ENCODE results near the gene CCP110. TPM values are rescaled to one million over a fixed set of nuclear protein-coding genes. Genes with fewer than 3 reads are reported as not detected.

The CCP110 gene
- total RNA-seq, 1 donor from 2014 or later, result 35.2 TPM

DNA sequence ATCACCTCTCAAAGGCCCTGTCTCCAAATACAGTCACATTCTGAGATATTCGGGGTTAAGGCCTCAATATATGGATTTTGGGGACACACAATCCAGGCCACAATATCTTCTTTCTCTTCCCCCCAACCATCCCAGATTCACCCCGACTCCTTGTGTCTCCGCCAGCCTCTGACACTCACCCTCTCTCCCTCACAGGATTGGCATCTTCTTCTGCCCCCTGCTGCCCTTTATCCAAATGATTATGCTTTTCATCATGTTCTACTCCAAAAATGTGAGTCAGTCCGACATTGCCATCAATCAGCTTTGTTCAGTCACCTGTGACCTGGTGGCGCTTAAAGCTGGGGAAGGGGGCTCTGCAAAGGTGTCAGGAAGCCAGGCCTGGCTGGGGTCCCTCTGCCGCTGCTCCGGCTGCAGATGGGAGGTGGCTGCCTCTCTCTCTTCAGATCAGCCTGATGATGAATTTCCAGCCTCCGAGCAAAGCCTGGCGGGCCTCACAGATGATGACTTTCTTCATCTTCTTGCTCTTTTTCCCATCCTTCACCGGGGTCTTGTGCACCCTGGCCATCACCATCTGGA, 36.9 kb upstream of the CCP110 start:
- Mint-ChIP-seq H3K27ac (ENCODE audit: unreplicated experiment) (no peak overlapping the region), H3K4me1 (peaks cover 12% of the 10 kb centered on the region), H3K27me3 (ENCODE audit: low read depth) (no peaks in the 10 kb centered on the region), H3K36me3 (ENCODE audit: low read depth) (no peaks in the 10 kb centered on the region), H3K9me3 (no peaks in the 10 kb centered on the region), H3K4me3 (no peak overlapping the region)
- no peak for DNase-seq (ENCODE audit: low read depth, low spot score)
- TF ChIP-seq, protein P1, sequence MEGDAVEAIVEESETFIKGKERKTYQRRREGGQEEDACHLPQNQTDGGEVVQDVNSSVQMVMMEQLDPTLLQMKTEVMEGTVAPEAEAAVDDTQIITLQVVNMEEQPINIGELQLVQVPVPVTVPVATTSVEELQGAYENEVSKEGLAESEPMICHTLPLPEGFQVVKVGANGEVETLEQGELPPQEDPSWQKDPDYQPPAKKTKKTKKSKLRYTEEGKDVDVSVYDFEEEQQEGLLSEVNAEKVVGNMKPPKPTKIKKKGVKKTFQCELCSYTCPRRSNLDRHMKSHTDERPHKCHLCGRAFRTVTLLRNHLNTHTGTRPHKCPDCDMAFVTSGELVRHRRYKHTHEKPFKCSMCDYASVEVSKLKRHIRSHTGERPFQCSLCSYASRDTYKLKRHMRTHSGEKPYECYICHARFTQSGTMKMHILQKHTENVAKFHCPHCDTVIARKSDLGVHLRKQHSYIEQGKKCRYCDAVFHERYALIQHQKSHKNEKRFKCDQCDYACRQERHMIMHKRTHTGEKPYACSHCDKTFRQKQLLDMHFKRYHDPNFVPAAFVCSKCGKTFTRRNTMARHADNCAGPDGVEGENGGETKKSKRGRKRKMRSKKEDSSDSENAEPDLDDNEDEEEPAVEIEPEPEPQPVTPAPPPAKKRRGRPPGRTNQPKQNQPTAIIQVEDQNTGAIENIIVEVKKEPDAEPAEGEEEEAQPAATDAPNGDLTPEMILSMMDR (conservative IDR thresholded peaks at IDR 0.05), result no peak

DNA sequence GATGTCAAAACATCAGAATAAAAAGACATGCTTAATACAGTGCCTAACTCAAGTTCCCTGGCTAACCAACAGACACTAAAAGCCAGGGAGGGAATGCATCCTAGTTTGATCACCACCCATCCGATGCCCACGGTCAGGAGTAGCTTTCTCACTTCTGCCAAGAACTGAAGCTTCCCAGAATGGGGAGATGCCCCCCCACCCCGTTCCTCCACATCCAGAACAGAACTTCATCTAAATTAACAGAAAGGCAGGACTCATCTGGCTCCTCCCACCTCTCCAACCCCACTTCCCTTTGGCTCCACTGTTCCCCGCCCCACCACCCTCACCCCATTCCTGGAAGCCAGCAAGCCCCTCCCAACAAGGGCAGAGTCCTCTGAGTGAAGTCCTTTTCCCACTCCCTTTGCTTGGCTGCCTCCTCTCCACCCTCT, 35.5 kb upstream of the CCP110 start:
- Mint-ChIP-seq H3K27me3 (ENCODE audit: low read depth) (no peaks in the 10 kb centered on the region), H3K36me3 (ENCODE audit: low read depth) (no peaks in the 10 kb centered on the region), H3K27ac (ENCODE audit: unreplicated experiment) (no peak overlapping the region), H3K4me3 (no peak overlapping the region), H3K9me3 (no peaks in the 10 kb centered on the region), H3K4me1 (peaks cover 12% of the 10 kb centered on the region)
- DNase-seq (ENCODE audit: low read depth, low spot score), result no peak
- TF ChIP-seq, protein P1 (conservative IDR thresholded peaks at IDR 0.05), result no peak

DNA sequence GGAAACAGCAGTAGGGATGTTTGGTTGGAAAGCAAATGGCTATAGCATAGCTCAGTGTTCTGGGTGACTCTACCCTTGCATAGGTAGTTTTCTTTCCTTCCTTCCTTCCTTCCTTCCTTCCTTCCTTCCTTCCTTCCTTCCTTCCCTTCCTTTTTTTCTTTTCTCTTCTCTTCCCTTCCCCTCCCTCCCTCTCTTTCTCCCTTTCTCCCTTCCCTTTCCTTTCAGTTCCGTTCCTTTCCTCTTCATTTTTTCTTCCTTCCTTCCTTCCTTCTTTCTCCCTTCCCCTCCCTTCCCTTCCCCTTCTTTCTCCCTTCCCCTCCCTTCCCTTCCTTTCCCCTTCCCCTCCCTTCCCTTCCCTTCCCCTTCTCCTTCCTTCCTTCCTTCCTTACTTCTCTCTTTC, 33.1 kb upstream of the CCP110 start:
- H3K27me3 Mint-ChIP-seq (ENCODE audit: low read depth), result no peaks in the 10 kb centered on the region
- H3K9me3 Mint-ChIP-seq, result no peaks in the 10 kb centered on the region
- TF ChIP-seq, protein P1 (conservative IDR thresholded peaks at IDR 0.05), result no peak
- H3K4me3 Mint-ChIP-seq, result no peak overlapping the region
- no peak for DNase-seq (ENCODE audit: low read depth, low spot score)
- peaks cover 12% of the 10 kb centered on the region for H3K4me1 Mint-ChIP-seq
- no peaks in the 10 kb centered on the region for H3K36me3 Mint-ChIP-seq (ENCODE audit: low read depth)
- H3K27ac Mint-ChIP-seq (ENCODE audit: unreplicated experiment), result no peak overlapping the region

GRCh38 chr16:19497176-19497575, 26.6 kb upstream of the CCP110 start:
- DNase-seq (ENCODE audit: low read depth, low spot score), result no peak
- Mint-ChIP-seq H3K9me3 (no peaks in the 10 kb centered on the region), H3K4me3 (no peak overlapping the region), H3K36me3 (ENCODE audit: low read depth) (peaks cover 12% of the 10 kb centered on the region), H3K27ac (ENCODE audit: unreplicated experiment) (no peak overlapping the region), H3K4me1 (no peaks in the 10 kb centered on the region), H3K27me3 (ENCODE audit: low read depth) (no peaks in the 10 kb centered on the region)
- TF ChIP-seq, protein P1 (conservative IDR thresholded peaks at IDR 0.05), result no peak

DNA sequence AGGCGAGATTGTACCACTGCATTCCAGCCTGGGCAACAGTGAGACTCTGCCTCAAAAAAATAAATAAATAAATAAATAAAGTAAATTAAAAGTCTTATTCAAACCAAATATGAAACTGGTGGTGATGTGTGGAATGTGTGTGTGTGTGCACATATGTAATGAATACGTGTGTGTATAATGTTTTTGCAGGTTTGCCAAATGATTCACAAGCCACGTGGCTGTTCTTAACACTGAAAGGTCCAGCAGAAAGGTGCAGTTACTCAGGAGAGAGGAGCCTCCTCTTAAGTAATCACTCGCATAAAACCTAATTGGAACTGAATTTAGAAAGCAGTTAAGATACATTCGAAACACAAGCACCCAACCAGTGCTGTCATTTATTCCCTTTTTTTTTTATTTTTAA, 24.7 kb upstream of the CCP110 start:
- no peaks in the 10 kb centered on the region for H3K27me3 Mint-ChIP-seq (ENCODE audit: low read depth)
- H3K9me3 Mint-ChIP-seq, result no peaks in the 10 kb centered on the region
- peaks cover 17% of the 10 kb centered on the region for H3K36me3 Mint-ChIP-seq (ENCODE audit: low read depth)
- H3K4me3 Mint-ChIP-seq, result no peak overlapping the region
- TF ChIP-seq, protein P1 (conservative IDR thresholded peaks at IDR 0.05), result no peak
- H3K4me1 Mint-ChIP-seq, result no peaks in the 10 kb centered on the region
- DNase-seq (ENCODE audit: low read depth, low spot score), result no peak
- no peak overlapping the region for H3K27ac Mint-ChIP-seq (ENCODE audit: unreplicated experiment)

Data from neural crest cell (in vitro differentiated cells).